ENCODE measurements around the gene CD300LF. TPM values are rescaled to one million over a fixed set of nuclear protein-coding genes. Genes with fewer than 3 reads are reported as not detected.

Gene CD300LF
- total and polyA plus RNA-seq, 9 of the 15 experiments (the other 6 are each of a cell fraction or from before 2014, with no cell fraction given): not detected

DNA sequence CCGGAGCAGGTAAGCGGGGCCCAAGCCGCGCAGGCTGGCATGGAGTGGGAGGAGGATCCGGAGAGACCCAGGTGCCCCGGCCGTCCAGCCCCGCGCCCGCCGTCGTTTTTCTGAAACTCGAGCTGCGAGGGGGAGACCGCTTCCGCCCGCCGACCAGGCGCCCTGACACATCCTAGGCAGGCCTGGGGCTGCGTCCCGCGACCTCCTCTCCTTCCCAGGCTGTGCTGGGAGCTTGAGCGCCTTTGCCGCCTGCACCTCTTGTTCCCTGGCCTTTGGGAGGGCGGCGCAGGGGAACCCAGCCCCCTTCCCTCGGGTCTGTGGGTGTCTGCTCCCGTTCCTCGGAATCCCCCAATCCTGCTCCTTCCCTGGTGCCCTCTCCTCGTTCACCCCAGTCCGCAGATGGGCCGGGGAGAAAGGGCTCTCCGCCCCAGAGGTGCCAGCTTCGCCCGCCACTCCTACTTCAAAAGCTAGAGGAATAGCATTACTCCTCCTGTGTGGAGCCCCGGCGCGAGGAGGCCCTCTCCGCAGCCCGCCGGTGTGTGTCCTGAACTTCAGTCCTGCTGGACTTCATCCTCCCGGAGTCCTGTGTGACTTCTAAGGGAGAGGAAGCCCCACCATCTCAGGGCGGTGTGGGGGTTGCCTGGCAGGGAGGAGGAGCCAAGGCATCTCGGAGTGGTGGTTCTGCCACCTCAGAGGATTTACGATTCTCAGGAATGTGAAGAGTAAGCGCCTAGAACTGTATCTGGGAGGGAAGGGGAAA is 36.7 kb upstream of the CD300LF start (continued):
- TF ChIP-seq, protein P1, sequence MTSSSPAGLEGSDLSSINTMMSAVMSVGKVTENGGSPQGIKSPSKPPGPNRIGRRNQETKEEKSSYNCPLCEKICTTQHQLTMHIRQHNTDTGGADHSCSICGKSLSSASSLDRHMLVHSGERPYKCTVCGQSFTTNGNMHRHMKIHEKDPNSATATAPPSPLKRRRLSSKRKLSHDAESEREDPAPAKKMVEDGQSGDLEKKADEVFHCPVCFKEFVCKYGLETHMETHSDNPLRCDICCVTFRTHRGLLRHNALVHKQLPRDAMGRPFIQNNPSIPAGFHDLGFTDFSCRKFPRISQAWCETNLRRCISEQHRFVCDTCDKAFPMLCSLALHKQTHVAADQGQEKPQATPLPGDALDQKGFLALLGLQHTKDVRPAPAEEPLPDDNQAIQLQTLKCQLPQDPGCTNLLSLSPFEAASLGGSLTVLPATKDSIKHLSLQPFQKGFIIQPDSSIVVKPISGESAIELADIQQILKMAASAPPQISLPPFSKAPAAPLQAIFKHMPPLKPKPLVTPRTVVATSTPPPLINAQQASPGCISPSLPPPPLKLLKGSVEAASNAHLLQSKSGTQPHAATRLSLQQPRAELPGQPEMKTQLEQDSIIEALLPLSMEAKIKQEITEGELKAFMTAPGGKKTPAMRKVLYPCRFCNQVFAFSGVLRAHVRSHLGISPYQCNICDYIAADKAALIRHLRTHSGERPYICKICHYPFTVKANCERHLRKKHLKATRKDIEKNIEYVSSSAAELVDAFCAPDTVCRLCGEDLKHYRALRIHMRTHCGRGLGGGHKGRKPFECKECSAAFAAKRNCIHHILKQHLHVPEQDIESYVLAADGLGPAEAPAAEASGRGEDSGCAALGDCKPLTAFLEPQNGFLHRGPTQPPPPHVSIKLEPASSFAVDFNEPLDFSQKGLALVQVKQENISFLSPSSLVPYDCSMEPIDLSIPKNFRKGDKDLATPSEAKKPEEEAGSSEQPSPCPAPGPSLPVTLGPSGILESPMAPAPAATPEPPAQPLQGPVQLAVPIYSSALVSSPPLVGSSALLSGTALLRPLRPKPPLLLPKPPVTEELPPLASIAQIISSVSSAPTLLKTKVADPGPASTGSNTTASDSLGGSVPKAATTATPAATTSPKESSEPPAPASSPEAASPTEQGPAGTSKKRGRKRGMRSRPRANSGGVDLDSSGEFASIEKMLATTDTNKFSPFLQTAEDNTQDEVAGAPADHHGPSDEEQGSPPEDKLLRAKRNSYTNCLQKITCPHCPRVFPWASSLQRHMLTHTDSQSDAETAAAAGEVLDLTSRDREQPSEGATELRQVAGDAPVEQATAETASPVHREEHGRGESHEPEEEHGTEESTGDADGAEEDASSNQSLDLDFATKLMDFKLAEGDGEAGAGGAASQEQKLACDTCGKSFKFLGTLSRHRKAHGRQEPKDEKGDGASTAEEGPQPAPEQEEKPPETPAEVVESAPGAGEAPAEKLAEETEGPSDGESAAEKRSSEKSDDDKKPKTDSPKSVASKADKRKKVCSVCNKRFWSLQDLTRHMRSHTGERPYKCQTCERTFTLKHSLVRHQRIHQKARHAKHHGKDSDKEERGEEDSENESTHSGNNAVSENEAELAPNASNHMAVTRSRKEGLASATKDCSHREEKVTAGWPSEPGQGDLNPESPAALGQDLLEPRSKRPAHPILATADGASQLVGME (CRISPR knock-in tag; IDR thresholded peaks at IDR 0.05): no peak
- TF ChIP-seq YY1 (IDR thresholded peaks at IDR 0.05; ENCODE audit: borderline replicate concordance in 1 of 3, control insufficient read depth in 1 of 3, extremely low read depth in 1 of 3, insufficient read depth in 3 of 3, insufficient read length in 1 of 3, insufficient replicate concordance in 2 of 3, low read depth in 1 of 3, low read length in 2 of 3) (no peak), TOE1 (IDR thresholded peaks at IDR 0.05; ENCODE audit: borderline replicate concordance) (no peak), TOE1 (CRISPR knock-in tag; IDR thresholded peaks at IDR 0.05; ENCODE audit: borderline replicate concordance, low read depth) (no peak), FUS (optimal IDR thresholded peaks at IDR 0.05; ENCODE audit: low read depth, low read length) (no peak), ATF7 (IDR thresholded peaks at IDR 0.05) (no peak), ZNF124 (CRISPR knock-in tag; IDR thresholded peaks at IDR 0.05) (no peak), HIVEP1 (CRISPR knock-in tag; IDR thresholded peaks at IDR 0.05) (no peak), KHSRP (IDR thresholded peaks at IDR 0.05) (no peak), ETV1 (tag; conservative IDR thresholded peaks at IDR 0.05; ENCODE audit: low read depth) (no peak), ZNF282 (CRISPR knock-in tag; IDR thresholded peaks at IDR 0.05) (no peak), ADNP (tag; IDR thresholded peaks at IDR 0.05) (no peak), ZNF146 (CRISPR knock-in tag; IDR thresholded peaks at IDR 0.05; ENCODE audit: unreplicated experiment) (no peak), MTF1 (CRISPR knock-in tag; IDR thresholded peaks at IDR 0.05; ENCODE audit: borderline replicate concordance) (no peak), ZNF518B (CRISPR knock-in tag; IDR thresholded peaks at IDR 0.05) (no peak), MCM5 (IDR thresholded peaks at IDR 0.05; ENCODE audit: low read depth) (no peak), POLR3A (IDR thresholded peaks at IDR 0.05; ENCODE audit: borderline replicate concordance, extremely low read depth, insufficient read depth, insufficient read length) (no peak), SMARCE1 (IDR thresholded peaks at IDR 0.05) (no peak)

Data from K562 (cell line).